Panc1 (cell line): ENCODE measurements around the gene ATP7B. TPM values are rescaled to one million over a fixed set of nuclear protein-coding genes. Genes with fewer than 3 reads are reported as not detected.

Experiments
- ATAC-seq: fragments of 200-7000 bp; cut with Tn5 transposase; 2 replicates; pipeline ENCODE4 v1.9.1; 2020; ENCODE audit warnings: mild to moderate bottlenecking, moderate library complexity
- BruUV-seq: library from RNA; stranded (reverse); fragments of 400-500 nt; replicated peaks from 2 replicates; lab custom pipeline; 2021; lab: Mats Ljungman, UMichigan
- CTCF ChIA-PET: fragments of 300-600 bp; sonication (Branson Sonifier 250); formaldehyde crosslinking; loops from one replicate; lab custom pipeline; 2022; ENCODE audit warnings: antibody characterized with exemption; lab: Charles Lee
- POLR2A ChIA-PET: fragments of 300-600 bp; sonication (Branson Sonifier 250); formaldehyde crosslinking; loops from one replicate; lab custom pipeline; 2022; ENCODE audit warnings: antibody characterized with exemption; lab: Charles Lee
- DNase-seq: peaks from one replicate; pipeline ENCODE4 v3.0.0-alpha.2; 2010; ENCODE audit warnings: low read depth, low spot score
- H3K27ac ChIP-seq: 2 replicates; pipeline ENCODE4 v1.5.1; 2011; ENCODE audit warnings: mild to moderate bottlenecking, low read length, inconsistent platforms
- H3K27me3 ChIP-seq: fragments of 200-500 bp; sonication (Bioruptor generic); 2 replicates; pipeline ENCODE4 v1.6.0; 2014; ENCODE audit warnings: low read length, inconsistent platforms; ENCODE audit not compliant: control insufficient read depth, insufficient read depth
- H3K36me3 ChIP-seq: fragments of 200-500 bp; sonication (Bioruptor generic); 2 replicates; pipeline ENCODE4 v1.5.1; 2014; ENCODE audit warnings: inconsistent platforms, mild to moderate bottlenecking, low read length, moderate library complexity; ENCODE audit not compliant: control insufficient read depth, insufficient read depth
- H3K4me1 ChIP-seq: 2 replicates; pipeline ENCODE4 v1.5.1; 2011; ENCODE audit warnings: inconsistent platforms, mild to moderate bottlenecking, low read length, moderate library complexity; ENCODE audit not compliant: control insufficient read depth, insufficient read depth
- H3K4me3 ChIP-seq, 2 experiments: 2 replicates each; pipeline ENCODE4 v1.5.1; 2011 to 2012; ENCODE audit warnings: low read depth in 2 of 2, low read length in 2 of 2, mild to moderate bottlenecking in 2 of 2, inconsistent platforms in 1 of 2, moderate library complexity in 1 of 2
- H3K9me3 ChIP-seq: fragments of 200-500 bp; sonication (Bioruptor generic); 2 replicates; pipeline ENCODE4 v1.5.1; 2014; ENCODE audit warnings: low read depth, mild to moderate bottlenecking, inconsistent platforms, low read length, moderate library complexity; ENCODE audit not compliant: control insufficient read depth, insufficient read depth
- POLR2AphosphoS5 ChIP-seq: IDR thresholded peaks from 2 replicates; pipeline ENCODE4 v1.6.1; 2012; ENCODE audit warnings: mild to moderate bottlenecking, low read depth, low read length, moderate library complexity
- SIN3A ChIP-seq: IDR thresholded peaks from 2 replicates; pipeline ENCODE4 v1.6.1; 2012; ENCODE audit warnings: low read depth, mild to moderate bottlenecking, low read length, moderate library complexity, borderline replicate concordance; ENCODE audit not compliant: insufficient read depth
- TCF7L2 ChIP-seq: IDR thresholded peaks from 2 replicates; pipeline ENCODE4 v1.6.1; 2011; ENCODE audit warnings: mild to moderate bottlenecking, low read depth, low read length, inconsistent platforms
- in situ Hi-C: cut with HindIII; loops from 2 replicates; pipeline ENCODE4 v1.10.0; 2016; ENCODE audit warnings: low sequenced_read_pairs, low pct_unique_long_range_greater_than_20kb
- intact Hi-C: fragments of 100-400 bp; cut with micrococcal nuclease; formaldehyde crosslinking; loops from one replicate; pipeline ENCODE4 v1.10.0; 2022; ENCODE audit not compliant: unreplicated experiment
- total RNA-seq: library from RNA; stranded (reverse); gene quantifications from one replicate; pipeline ENCODE4 v1.2.1, GENCODE V29; 2021; ENCODE audit not compliant: unreplicated experiment
- TF ChIP-seq, protein P1 (sequence below), 2 experiments: IDR thresholded peaks; 2 replicates each; pipeline ENCODE4 v1.6.1; 2011 to 2012; ENCODE audit warnings: low read depth in 2 of 2, control low read depth in 1 of 2, low read length in 1 of 2, mild to moderate bottlenecking in 1 of 2, moderate library complexity in 1 of 2; ENCODE audit not compliant: insufficient read depth in 1 of 2
- TF ChIP-seq, protein P2 (sequence below): fragments of 450-650 bp; IDR thresholded peaks from 2 replicates; pipeline ENCODE4 v1.5.1; 2017; ENCODE audit warnings: mild to moderate bottlenecking

Gene ATP7B
- total RNA-seq, 1 experiment from 2014 or later: 19.6 TPM

DNA sequence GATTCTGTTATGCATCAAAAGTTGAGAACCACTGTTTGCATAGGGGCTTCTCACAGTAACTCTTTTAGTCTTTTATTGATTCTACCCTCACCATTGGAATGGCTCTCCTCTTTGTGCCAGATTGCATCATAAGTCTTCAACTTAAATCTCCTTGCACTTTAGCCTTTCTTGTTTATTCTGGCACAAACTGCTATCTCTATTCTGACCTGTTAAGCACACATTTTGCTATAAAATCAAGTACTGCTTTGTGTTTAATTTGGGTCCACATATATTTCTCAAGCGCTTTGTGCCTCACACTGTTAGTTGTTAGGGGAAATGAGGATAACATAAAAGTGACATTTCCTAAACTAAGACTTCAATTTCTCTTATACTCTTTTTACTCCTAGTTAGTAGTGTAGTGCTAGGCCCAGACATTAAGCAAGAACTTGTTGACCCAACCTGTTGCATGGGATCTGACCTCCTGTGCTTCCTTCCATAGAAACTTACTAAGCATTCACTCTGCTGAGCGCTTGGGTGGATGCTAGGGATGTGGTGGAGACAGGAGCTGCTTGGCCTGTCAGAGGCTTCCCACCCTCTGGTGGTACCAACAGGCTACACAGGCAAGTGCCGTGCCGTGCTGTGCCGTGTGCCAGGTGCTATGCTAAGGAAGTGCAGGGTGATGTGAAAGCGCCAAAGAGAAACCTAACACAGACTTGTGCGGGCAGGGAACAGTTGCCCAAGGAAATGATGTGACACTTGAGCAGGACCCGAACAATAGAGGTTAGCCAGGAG is 14.4 kb upstream of the ATP7B start:
- no peaks in the 10 kb centered on the region for H3K4me1 ChIP-seq
- H3K27me3 ChIP-seq: no peaks in the 10 kb centered on the region
- DNase-seq: no peak
- H3K36me3 ChIP-seq: peaks cover 3% of the 10 kb centered on the region
- POLR2A ChIA-PET: no interaction called here
- no TSS peak for BruUV-seq
- no peak overlapping the region for H3K4me3 ChIP-seq
- in situ Hi-C loops (no loop called here), intact Hi-C loops (no loop called here)
- CTCF ChIA-PET: no interaction called here
- no peak for TF ChIP-seq POLR2AphosphoS5
- TF ChIP-seq, protein P1, sequence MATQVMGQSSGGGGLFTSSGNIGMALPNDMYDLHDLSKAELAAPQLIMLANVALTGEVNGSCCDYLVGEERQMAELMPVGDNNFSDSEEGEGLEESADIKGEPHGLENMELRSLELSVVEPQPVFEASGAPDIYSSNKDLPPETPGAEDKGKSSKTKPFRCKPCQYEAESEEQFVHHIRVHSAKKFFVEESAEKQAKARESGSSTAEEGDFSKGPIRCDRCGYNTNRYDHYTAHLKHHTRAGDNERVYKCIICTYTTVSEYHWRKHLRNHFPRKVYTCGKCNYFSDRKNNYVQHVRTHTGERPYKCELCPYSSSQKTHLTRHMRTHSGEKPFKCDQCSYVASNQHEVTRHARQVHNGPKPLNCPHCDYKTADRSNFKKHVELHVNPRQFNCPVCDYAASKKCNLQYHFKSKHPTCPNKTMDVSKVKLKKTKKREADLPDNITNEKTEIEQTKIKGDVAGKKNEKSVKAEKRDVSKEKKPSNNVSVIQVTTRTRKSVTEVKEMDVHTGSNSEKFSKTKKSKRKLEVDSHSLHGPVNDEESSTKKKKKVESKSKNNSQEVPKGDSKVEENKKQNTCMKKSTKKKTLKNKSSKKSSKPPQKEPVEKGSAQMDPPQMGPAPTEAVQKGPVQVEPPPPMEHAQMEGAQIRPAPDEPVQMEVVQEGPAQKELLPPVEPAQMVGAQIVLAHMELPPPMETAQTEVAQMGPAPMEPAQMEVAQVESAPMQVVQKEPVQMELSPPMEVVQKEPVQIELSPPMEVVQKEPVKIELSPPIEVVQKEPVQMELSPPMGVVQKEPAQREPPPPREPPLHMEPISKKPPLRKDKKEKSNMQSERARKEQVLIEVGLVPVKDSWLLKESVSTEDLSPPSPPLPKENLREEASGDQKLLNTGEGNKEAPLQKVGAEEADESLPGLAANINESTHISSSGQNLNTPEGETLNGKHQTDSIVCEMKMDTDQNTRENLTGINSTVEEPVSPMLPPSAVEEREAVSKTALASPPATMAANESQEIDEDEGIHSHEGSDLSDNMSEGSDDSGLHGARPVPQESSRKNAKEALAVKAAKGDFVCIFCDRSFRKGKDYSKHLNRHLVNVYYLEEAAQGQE (IDR thresholded peaks at IDR 0.05; ENCODE audit: insufficient read depth in 1 of 2, low read depth in 2 of 2, low read length in 1 of 2): no peak
- no peak for TF ChIP-seq SIN3A
- no peak for TF ChIP-seq TCF7L2
- TF ChIP-seq, protein P2, sequence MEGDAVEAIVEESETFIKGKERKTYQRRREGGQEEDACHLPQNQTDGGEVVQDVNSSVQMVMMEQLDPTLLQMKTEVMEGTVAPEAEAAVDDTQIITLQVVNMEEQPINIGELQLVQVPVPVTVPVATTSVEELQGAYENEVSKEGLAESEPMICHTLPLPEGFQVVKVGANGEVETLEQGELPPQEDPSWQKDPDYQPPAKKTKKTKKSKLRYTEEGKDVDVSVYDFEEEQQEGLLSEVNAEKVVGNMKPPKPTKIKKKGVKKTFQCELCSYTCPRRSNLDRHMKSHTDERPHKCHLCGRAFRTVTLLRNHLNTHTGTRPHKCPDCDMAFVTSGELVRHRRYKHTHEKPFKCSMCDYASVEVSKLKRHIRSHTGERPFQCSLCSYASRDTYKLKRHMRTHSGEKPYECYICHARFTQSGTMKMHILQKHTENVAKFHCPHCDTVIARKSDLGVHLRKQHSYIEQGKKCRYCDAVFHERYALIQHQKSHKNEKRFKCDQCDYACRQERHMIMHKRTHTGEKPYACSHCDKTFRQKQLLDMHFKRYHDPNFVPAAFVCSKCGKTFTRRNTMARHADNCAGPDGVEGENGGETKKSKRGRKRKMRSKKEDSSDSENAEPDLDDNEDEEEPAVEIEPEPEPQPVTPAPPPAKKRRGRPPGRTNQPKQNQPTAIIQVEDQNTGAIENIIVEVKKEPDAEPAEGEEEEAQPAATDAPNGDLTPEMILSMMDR: no peak
- ATAC-seq: no peak
- H3K27ac ChIP-seq: no peak overlapping the region
- no peaks in the 10 kb centered on the region for H3K9me3 ChIP-seq

DNA sequence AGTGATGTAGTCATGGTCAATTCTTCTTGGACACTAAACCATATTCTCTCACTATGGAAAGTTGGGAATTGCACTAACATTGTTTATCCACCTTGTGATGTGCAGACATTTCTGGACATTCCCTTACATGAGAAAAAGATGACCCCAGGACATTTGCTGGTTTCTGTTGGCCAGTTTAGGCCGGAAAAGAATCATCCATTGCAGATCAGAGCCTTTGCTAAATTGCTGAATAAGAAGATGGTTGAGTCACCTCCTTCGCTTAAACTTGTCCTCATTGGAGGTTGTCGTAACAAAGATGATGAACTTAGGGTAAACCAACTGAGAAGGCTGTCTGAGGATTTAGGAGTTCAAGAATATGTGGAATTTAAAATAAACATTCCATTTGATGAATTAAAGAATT is 13.2 kb upstream of the ATP7B start, which contains the start of gene UTP14C:
UTP14C (plus strand) TSS at position 211 of the 400 bp plus-strand sequence. CDS start 4,114 bp downstream, outside the sequence.
- no peaks in the 10 kb centered on the region for H3K9me3 ChIP-seq
- H3K4me3 ChIP-seq: no peak within 1 kb of the TSS
- no peak for ATAC-seq
- H3K4me1 ChIP-seq: no peaks in the 10 kb centered on the region
- TF ChIP-seq, protein P2: no peak
- TF ChIP-seq POLR2AphosphoS5 (no peak), SIN3A (no peak)
- in situ Hi-C loops (no loop called here), intact Hi-C loops (no loop called here)
- POLR2A ChIA-PET: no interaction called here
- CTCF ChIA-PET: no interaction called here
- H3K36me3 ChIP-seq: peaks cover 3% of the 10 kb centered on the region
- DNase-seq: no peak
- no peaks in the 10 kb centered on the region for H3K27me3 ChIP-seq
- H3K27ac ChIP-seq: no peak within 1 kb of the TSS
- no TSS peak for BruUV-seq
